Dermis microvascular lymphatic vessel endothelial cell (primary cell): ENCODE data around the gene SH2B2. TPM values are rescaled to one million over a fixed set of nuclear protein-coding genes. Genes with fewer than 3 reads are reported as not detected.
"Not testable (repeated sequence)": the region's sequence is repeated elsewhere in the genome, so short reads cannot be mapped to it uniquely, and the experiment has no call there.

Source experiments
- DNase-seq, 2 donors: peaks; one replicate each; pipeline versions ENCODE4 v3.0.0 to v3.0.0-alpha.2; 2010; ENCODE audit warnings: low read depth in 2 of 2
- total RNA-seq: library from RNA; depleted of rRNA; stranded (reverse); fragments of >200 nt; gene quantifications from 2 replicates; pipeline ENCODE4 v1.2.1, GENCODE V29; 2014

The SH2B2 gene
- total RNA-seq, 1 donor from 2014 or later, result 0.51 TPM

- DNase-seq, result no peak
Measured at GRCh38 chr7:102285540-102286236, 980 bp upstream of the SH2B2 start.

GRCh38 chr7:102287111-102287980 is 678 bp downstream of the SH2B2 start:
- DNase-seq, result no peak

GRCh38 chr7:102287981-102288278 is 1.3 kb downstream of the SH2B2 start:
- DNase-seq, result no peak

- DNase-seq, result no peak
Measured at GRCh38 chr7:102288285-102288930, 1.7 kb downstream of the SH2B2 start.

GRCh38 chr7:102289057-102289456 is 2.4 kb downstream of the SH2B2 start:
- DNase-seq, result no peak

- no peak for DNase-seq
Measured at GRCh38 chr7:102291056-102291915, 4.6 kb downstream of the SH2B2 start.

GRCh38 chr7:102291916-102292267 is 5.2 kb downstream of the SH2B2 start:
- DNase-seq, result no peak

- DNase-seq, result no peak
Measured at GRCh38 chr7:102292813-102293798, 6.4 kb downstream of the SH2B2 start.

- no peak for DNase-seq
Measured at GRCh38 chr7:102294589-102294988, 7.9 kb downstream of the SH2B2 start.

GRCh38 chr7:102295346-102296178 is 8.9 kb downstream of the SH2B2 start:
- DNase-seq, result no peak

GRCh38 chr7:102296179-102296438 is 9.4 kb downstream of the SH2B2 start:
- no peak for DNase-seq

- DNase-seq, result no peak
Measured at GRCh38 chr7:102296514-102296913, 9.8 kb downstream of the SH2B2 start.

- no peak for DNase-seq
Measured at GRCh38 chr7:102297487-102298218, 11.0 kb downstream of the SH2B2 start.

GRCh38 chr7:102300643-102301221 is 14.1 kb downstream of the SH2B2 start:
- peak; percentile 30 to 60 for DNase-seq

- not testable (repeated sequence) for DNase-seq
Measured at GRCh38 chr7:102301367-102301766, 14.7 kb downstream of the SH2B2 start.

- DNase-seq, result no peak
Measured at GRCh38 chr7:102302025-102302424, 15.4 kb downstream of the SH2B2 start.

- DNase-seq, result no peak
Measured at GRCh38 chr7:102303669-102304422, 17.2 kb downstream of the SH2B2 start.

GRCh38 chr7:102304668-102305067 is 18.0 kb downstream of the SH2B2 start:
- peak in 1 of 2 donors; percentile 26 for DNase-seq
